Smooth muscle cell of the brain vasculature (primary cell): ENCODE results near the gene ZSWIM3.
"Not testable (repeated sequence)": the region's sequence is repeated elsewhere in the genome, so short reads cannot be mapped to it uniquely, and the experiment has no call there.

Experiments
- DNase-seq: peaks from one replicate; pipeline ENCODE4 v3.0.0-alpha.2; 2012; ENCODE audit warnings: low read depth, low spot score

Gene ZSWIM3

GRCh38 chr20:45860560-45861220 lies 3.3 kb downstream of the ZSWIM3 start:
- DNase-seq, result no peak

GRCh38 chr20:45861221-45862075 lies 4.0 kb downstream of the ZSWIM3 start:
- no peak for DNase-seq

- no peak for DNase-seq
These were observed 6.4 kb downstream of the ZSWIM3 start for GRCh38 chr20:45863543-45864470.

GRCh38 chr20:45866454-45866853 lies 9.0 kb downstream of the ZSWIM3 start:
- no peak for DNase-seq

DNA sequence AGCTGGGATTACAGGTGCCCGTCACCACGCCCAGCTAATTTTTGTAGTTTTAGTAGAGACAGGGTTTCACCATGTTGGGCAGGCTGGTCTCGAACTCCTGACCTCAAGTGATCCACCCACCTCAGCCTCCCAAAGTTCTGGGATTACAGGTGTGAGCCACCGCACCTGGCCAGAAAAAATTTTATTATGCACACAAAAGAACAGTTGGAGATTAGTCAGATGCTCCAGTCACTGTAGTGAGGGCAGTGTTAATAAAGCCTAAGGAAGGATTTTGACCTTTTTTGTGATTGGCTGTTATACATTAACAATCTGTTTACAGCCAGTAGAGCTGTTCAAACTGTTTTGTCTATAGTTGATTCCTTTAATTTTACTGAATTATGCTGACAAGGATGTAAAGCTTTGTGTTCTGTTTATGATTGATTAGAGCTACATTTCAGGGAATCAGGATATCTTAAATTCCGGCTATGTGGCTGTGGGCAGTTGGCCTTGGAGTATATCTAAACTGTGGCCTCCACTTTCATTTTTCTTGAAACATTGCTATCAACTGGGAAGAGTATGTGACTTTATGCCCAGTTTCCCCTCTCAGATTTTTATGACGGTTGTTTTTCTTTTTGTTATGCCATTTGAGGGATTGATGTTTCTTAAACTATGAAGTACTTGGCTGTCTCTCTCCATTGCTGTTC lies 9.9 kb downstream of the ZSWIM3 start:
- no peak for DNase-seq

DNA sequence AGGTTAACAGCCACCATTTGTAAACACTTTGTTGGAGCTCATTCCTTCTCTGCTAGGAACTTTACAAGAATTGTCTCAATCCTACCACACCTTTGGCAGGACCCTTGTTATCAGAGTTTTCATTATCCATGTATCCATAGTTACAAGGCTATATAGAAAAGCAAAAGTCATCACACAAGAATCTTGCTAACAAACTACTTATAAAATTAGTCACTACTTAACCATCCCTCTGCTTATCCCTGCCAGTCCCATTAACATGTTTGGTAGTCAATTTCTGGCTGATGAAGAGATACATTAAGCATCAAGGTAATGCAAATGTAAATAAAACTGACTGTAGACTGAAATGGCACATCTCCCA lies 10.4 kb downstream of the ZSWIM3 start:
- no peak for DNase-seq

DNA sequence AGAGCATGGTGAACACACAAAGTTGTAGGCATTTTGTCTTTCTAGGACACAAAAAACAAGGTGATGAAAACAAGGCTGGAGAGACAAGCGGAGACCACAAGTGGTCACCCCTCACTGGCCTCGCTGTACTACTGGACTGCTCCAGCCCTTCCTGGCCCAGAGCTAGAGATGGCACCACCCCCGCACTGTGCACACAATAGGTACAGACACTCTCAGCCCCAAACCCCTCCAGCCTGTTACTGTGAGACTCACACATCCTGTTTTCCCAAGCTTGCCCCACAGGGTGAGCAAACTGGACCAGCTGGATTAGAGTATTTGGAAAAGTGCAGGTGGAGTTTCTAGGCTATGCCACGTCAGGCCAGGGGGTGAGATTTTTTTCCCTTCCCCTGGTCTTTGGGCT lies 15.2 kb downstream of the ZSWIM3 start:
- DNase-seq, result no peak

DNA sequence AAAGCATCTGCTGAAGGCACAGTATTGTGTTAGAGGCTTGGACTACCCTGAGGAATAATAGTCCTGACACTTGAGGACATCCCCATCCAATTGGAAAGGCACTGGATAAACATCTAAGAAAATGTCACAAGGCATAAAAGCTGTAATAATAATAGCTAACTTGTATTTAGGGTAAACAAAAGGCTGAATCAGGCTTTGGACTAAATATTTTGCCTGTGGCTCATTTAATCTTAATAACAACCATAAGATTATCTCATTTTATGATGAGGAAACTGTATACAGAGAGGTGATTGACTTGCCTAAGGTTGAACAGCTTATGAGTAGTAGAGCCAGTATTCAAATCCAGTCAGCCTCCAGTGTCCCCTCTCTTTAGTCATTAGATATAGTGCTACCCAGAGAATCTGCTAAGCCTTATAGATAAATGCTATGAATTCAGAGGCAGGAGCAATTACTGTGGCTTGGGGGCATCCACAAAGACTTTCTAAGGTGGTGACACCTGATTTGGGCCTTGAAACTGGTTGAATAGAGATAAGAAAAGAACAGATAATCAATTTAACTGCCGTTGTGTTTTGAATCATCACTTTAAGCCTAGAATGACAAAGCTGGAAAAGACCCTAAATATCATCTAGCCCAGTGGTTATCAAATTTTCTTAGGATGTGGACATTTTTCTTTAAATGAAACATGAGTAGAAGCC lies 16.1 kb downstream of the ZSWIM3 start:
- no peak for DNase-seq

DNA sequence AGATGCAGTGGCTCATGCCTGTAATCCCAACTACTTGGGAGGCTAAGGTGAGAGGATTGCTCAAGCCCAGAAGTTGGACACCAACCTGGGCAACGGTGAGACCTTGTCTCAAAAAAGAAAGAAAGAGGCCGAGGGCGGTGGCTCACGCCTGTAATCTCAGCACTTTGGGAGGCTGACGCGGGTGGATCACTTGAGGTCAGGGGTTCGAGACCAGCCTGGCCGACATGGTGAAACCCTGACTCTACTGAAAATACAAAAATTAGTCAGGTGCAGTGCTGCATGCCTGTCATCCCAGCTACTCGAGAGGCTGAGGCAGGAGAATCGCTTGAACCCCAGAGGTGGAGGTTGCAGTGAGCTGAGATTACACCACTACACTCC lies 16.7 kb downstream of the ZSWIM3 start:
- DNase-seq, result not testable (repeated sequence)

DNA sequence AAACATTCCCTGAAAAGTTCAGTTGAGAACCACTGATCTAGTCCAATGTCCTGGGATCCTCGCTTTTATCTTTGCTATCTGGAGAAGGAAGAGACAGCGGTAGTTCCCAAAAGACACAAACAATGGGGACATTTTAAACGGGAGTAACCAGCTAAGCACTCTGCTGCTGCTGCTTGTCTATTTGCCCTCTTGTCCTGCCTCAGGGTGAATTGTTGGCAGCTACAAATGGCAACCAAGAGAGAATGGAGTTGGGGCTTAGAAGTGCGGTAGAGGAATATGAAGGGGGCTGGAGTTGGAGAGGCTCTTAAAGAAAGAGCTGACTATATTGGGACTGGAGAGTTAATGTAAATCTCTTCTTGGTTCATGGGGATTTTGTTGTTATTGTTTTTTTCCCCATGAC lies 17.2 kb downstream of the ZSWIM3 start:
- no peak for DNase-seq

DNA sequence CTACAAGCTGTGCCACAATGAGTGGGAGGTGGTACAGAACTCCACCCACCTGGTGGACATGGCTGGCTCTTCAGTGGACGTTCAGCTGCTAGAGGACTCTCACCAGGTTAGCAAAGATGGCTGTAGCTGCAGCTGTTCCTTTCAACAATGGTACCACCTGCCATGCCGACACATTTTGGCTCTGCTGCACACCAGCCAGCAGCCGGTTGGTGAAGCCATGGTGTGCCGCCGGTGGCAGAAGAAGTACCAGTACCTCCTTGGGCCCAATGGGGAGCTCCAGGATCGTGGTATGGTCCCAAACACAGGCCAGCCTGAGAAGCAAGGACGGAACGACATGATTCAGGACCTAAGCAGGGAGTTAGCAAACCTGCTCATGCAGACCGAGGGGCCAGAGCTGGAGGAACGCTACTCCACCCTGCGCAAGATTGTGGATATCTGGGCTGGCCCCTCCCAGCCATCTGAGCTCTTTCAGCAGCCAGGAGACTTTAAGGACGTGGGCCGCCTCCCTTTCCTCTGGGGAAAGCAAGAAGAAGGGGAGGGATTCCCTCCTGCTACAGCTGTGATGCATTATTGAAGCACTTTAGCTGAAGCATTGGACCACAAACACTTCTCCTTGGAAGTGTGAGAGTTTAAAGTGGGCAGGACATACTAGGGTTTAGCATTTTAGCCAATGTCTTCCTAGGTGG lies 20.8 kb downstream of the ZSWIM3 start:
- DNase-seq, result no peak

- DNase-seq, result peak; percentile 98
These were observed 23.8 kb downstream of the ZSWIM3 start, which contains the start of gene ZSWIM1 for GRCh38 chr20:45880988-45881788. TSS of gene ZSWIM1 (plus strand) at chr20:45881227. CDS start at chr20:45882593, 1,366 bp downstream.

DNA sequence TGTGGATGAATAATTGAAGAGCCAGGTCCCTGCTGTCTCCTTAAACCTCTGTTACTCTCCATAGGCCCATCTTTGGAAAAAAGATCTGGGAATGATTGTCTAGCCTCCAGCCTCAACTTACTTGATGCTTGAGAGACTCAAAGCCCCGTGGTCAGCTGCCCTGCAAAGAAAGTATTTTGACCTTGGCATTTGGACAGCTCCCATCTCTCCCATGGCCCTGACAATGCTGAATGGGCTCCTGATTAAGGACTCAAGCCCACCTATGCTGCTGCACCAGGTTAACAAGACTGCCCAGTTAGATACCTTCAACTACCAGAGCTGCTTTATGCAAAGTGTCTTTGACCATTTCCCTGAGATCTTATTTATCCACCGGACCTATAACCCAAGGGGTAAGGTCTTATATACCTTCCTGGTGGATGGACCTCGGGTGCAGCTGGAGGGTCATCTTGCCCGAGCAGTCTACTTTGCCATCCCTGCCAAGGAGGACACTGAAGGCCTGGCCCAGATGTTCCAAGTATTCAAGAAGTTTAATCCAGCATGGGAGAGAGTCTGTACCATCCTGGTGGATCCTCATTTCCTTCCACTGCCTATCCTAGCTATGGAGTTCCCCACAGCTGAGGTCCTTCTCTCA lies 25.2 kb downstream of the ZSWIM3 start:
- DNase-seq, result no peak

- no peak for DNase-seq
These were observed 25.7 kb downstream of the ZSWIM3 start for GRCh38 chr20:45883100-45883469.

- DNase-seq, result no peak
These were observed 29.4 kb downstream of the ZSWIM3 start for GRCh38 chr20:45886590-45887345.

DNA sequence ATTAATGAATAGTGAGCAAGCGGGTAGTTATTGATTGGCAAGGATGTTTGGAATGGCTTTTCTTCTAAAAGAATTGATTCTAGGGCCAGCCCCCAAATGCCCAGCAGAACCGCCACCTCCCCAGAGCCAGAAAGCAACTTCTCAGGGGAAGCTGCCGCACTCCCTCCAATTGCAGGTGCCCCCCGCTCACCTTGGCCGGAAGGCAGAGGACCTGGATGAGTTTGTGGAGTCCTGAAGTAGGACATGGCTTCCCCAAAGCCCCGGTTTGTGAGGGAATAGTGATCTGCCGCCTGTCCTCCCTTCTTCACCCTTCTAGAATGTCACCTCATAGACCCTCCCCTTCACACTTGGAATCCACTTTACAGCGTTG lies 29.9 kb downstream of the ZSWIM3 start, which contains the start of gene SPATA25:
SPATA25 (minus strand) TSS at position 277 of the 370 bp plus-strand sequence; CDS start at position 245, 32 bp downstream.
- DNase-seq, result no peak

- no peak for DNase-seq
These were observed 31.3 kb downstream of the ZSWIM3 start for GRCh38 chr20:45888681-45889080.
